Vagina (tissue), 2 donors: ENCODE results near the gene PLA2G12A. TPM values are rescaled to one million over a fixed set of nuclear protein-coding genes. Genes with fewer than 3 reads are reported as not detected.

Source experiments
- DNase-seq, 2 donors: peaks; one replicate each; pipeline ENCODE4 v3.0.0-alpha.2; 2017; ENCODE audit errors: extremely low spot score in 2 of 2
- H3K27ac ChIP-seq: fragments of 200-600 bp; sonication (generic); one replicate; pipeline ENCODE4 v1.5.1; 2019
- H3K27me3 ChIP-seq: fragments of 200-600 bp; sonication (generic); one replicate; pipeline ENCODE4 v1.5.1; 2019
- H3K36me3 ChIP-seq, 2 donors: fragments of 200-600 bp; sonication (generic); one replicate each; pipeline ENCODE4 v1.5.1; 2017 to 2019
- H3K4me1 ChIP-seq: fragments of 200-600 bp; sonication (generic); one replicate; pipeline ENCODE4 v1.5.1; 2019
- H3K4me3 ChIP-seq, 2 donors: fragments of 200-600 bp; sonication (generic); 1 replicate in 1 of 2; 2 replicates in 1 of 2; pipeline ENCODE4 v1.5.1; 2016 to 2019
- H3K9me3 ChIP-seq: fragments of 200-600 bp; sonication (generic); one replicate; pipeline ENCODE4 v1.5.1; 2019
- CTCF ChIP-seq, 3 experiments: fragments of 450-650 bp in 2 of 3; fragments of 200-600 bp in 1 of 3; sonication (generic) in 1 of 3; IDR thresholded peaks; one replicate each; pipeline ENCODE4 v1.5.1; 2017 to 2019; ENCODE audit warnings: antibody characterized with exemption in 3 of 3, mild to moderate bottlenecking in 2 of 3, moderate library complexity in 2 of 3
- POLR2A ChIP-seq, 2 donors: fragments of 450-650 bp; IDR thresholded peaks; one replicate each; pipeline ENCODE4 v1.6.1; 2017; ENCODE audit warnings: antibody characterized with exemption in 2 of 2, mild to moderate bottlenecking in 2 of 2, moderate library complexity in 2 of 2
- POLR2AphosphoS5 ChIP-seq, 2 donors: sonication (generic); formaldehyde crosslinking; IDR thresholded peaks; one replicate each; pipeline ENCODE4 v1.9.0; 2017; ENCODE audit warnings: antibody characterized with exemption in 2 of 2, mild to moderate bottlenecking in 2 of 2, low read depth in 1 of 2; ENCODE audit not compliant: insufficient read depth in 1 of 2
- intact Hi-C: fragments of 100-400 bp; cut with DNase I; formaldehyde crosslinking; loops from one replicate; pipeline ENCODE4 v1.15.1; 2023
- small RNA-seq: library from RNA; depleted of rRNA; stranded (forward); fragments of <200 nt; gene quantifications from one replicate; pipeline ENCODE3, GENCODE V24; 2016
- total RNA-seq: library from RNA; depleted of rRNA; stranded (reverse); fragments of >200 nt; gene quantifications from one replicate; pipeline ENCODE4 v1.2.3, GENCODE V29; 2016

The PLA2G12A gene
- total RNA-seq, 1 donor from 2014 or later = 16.9 TPM

DNA sequence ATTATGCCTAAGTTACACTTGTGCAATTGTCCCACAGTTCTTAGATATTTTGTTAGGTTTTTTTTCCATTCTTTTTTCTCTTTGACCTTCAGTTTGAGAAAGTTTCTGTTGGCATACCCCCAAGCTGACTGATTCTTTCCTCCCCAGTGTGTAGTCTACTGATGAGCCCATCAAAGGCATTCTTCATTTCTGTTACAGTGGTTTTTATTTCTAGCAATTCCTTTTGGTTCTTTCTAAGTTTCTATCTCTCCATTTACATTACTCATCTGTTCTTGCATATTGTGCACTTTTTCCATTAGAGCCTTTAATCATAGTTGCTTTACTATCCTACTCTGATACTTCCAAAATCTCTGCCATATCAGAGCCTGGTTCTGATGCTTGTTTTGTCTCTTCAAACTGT is 58.5 kb downstream of the PLA2G12A start:
- Histone ChIP-seq H3K4me3 (no peak overlapping the region), H3K9me3 (no peaks in the 10 kb centered on the region), H3K27ac (no peak overlapping the region), H3K4me1 (no peaks in the 10 kb centered on the region), H3K27me3 (no peaks in the 10 kb centered on the region), H3K36me3 (no peaks in the 10 kb centered on the region)
- no peak for TF ChIP-seq CTCF (IDR thresholded peaks at IDR 0.05)
- TF ChIP-seq POLR2AphosphoS5 (IDR thresholded peaks at IDR 0.05; ENCODE audit: insufficient read depth in 1 of 2, low read depth in 1 of 2) = no peak
- no peak for TF ChIP-seq POLR2A (IDR thresholded peaks at IDR 0.05)
- intact Hi-C loops = no loop called here
- no peak for DNase-seq

GRCh38 chr4:109665783-109666485 is 63.9 kb downstream of the PLA2G12A start:
- Histone ChIP-seq H3K9me3 (no peaks in the 10 kb centered on the region), H3K4me3 (no peak overlapping the region), H3K4me1 (no peaks in the 10 kb centered on the region), H3K27me3 (no peaks in the 10 kb centered on the region), H3K27ac (no peak overlapping the region), H3K36me3 (no peaks in the 10 kb centered on the region)
- intact Hi-C loops = no loop called here
- DNase-seq = no peak
- TF ChIP-seq POLR2AphosphoS5 (IDR thresholded peaks at IDR 0.05; ENCODE audit: insufficient read depth in 1 of 2, low read depth in 1 of 2) = no peak
- TF ChIP-seq CTCF (IDR thresholded peaks at IDR 0.05) = no peak
- no peak for TF ChIP-seq POLR2A (IDR thresholded peaks at IDR 0.05)

GRCh38 chr4:109662771-109663170 is 67.1 kb downstream of the PLA2G12A start:
- TF ChIP-seq POLR2A (IDR thresholded peaks at IDR 0.05) (no peak), CTCF (IDR thresholded peaks at IDR 0.05) (no peak), POLR2AphosphoS5 (IDR thresholded peaks at IDR 0.05; ENCODE audit: insufficient read depth in 1 of 2, low read depth in 1 of 2) (no peak)
- Histone ChIP-seq H3K27ac (no peak overlapping the region), H3K4me3 (no peak overlapping the region), H3K4me1 (no peaks in the 10 kb centered on the region), H3K9me3 (no peaks in the 10 kb centered on the region), H3K27me3 (no peaks in the 10 kb centered on the region), H3K36me3 (no peaks in the 10 kb centered on the region)
- DNase-seq = no peak
- intact Hi-C loops = no loop called here

- intact Hi-C loops = no loop called here
- Histone ChIP-seq H3K27ac (no peak overlapping the region), H3K4me3 (no peak overlapping the region), H3K36me3 (no peaks in the 10 kb centered on the region), H3K4me1 (no peaks in the 10 kb centered on the region), H3K27me3 (no peaks in the 10 kb centered on the region), H3K9me3 (no peaks in the 10 kb centered on the region)
- TF ChIP-seq POLR2AphosphoS5 (IDR thresholded peaks at IDR 0.05; ENCODE audit: insufficient read depth in 1 of 2, low read depth in 1 of 2) = no peak
- TF ChIP-seq POLR2A (IDR thresholded peaks at IDR 0.05) = no peak
- TF ChIP-seq CTCF (IDR thresholded peaks at IDR 0.05) = no peak
- DNase-seq = no peak
These were observed 67.8 kb downstream of the PLA2G12A start for GRCh38 chr4:109662116-109662515.

Small RNA genes within 50 kb of the gene (small RNA-seq; reads per million reads assigned to genes)
- not detected for gene HIGD1AP14

Other genes with a start within 250 kb of the PLA2G12A start
- gene MCUB, start 169.8 kb downstream of the PLA2G12A start, total RNA-seq = 28.5 TPM
- 7.9 TPM for gene CASP6, start 26.6 kb downstream of the PLA2G12A start, total RNA-seq
- 15.0 TPM for gene CFI, start 71.9 kb upstream of the PLA2G12A start, total RNA-seq
- 6.4 TPM for gene GAR1, start 85.7 kb upstream of the PLA2G12A start, total RNA-seq
- gene RRH, start 97.9 kb upstream of the PLA2G12A start, total RNA-seq = not detected
- gene LRIT3, start 118.0 kb upstream of the PLA2G12A start, total RNA-seq = not detected
- gene EGF, start 182.8 kb upstream of the PLA2G12A start, total RNA-seq = 0.74 TPM